Measurements from ENCODE around the gene MYO18B.

DNA sequence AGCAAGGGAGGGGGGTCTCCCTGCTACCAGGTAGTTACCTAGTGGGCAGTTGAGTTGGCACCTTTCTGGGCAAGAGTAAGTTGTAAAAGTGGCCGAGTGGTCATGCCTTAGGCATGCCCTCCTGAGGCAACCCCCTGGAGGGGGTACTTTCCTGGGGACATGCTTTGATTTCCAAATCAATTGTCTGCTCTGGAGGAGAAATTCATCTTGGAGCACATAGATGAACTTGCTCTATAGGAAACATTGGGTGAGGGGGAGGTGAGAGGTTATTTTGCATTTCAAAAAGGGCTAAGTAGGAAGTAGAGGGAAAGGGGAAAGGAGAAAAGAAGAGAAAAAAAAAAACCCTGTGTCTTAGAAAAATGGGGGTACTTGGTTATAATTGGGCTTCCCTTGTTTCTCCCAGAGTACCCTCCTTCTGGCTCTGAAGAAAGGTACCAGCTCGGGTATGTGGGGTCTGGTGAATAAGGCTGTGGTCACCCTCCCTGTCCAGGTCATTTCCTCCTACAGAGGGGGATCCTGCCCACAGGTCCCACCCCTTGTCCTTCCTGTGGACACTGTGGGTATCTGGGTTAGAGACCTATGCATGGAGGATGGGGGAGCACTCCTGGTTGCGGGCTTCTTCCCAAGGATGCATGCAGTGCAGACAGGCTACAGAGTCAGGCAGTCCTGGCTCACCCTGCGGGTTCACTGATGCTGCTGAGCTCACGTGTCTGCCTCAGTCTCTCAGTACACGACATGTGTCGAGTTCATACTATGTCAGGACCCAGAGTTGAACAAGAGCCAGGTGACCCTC lies 193.5 kb downstream of the MYO18B start:
- TF ChIP-seq EP300 (IDR thresholded peaks at IDR 0.05) (no peak), CTCF (IDR thresholded peaks at IDR 0.05) (no peak)

Data from esophagus muscularis mucosa (tissue), 3 donors.